ENCODE results near the gene WDR37. TPM values are rescaled to one million over a fixed set of nuclear protein-coding genes. Genes with fewer than 3 reads are reported as not detected.

WDR37 gene
- total RNA-seq, 1 experiment from 2014 or later = 8.4 TPM

GRCh38 chr10:1128649-1129048, 72.5 kb downstream of the WDR37 start:
- H3K4me3 ChIP-seq (ENCODE audit: insufficient read depth, low read depth, low read length) = no peak overlapping the region
- H3K36me3 ChIP-seq (replicated peaks; ENCODE audit: control insufficient read depth, insufficient read depth, low read length) = peaks cover 9% of the 10 kb centered on the region
- peak; percentile 16 for DNase-seq
- H3K27me3 ChIP-seq (ENCODE audit: control insufficient read depth, insufficient read depth, low read length) = no peaks in the 10 kb centered on the region

DNA sequence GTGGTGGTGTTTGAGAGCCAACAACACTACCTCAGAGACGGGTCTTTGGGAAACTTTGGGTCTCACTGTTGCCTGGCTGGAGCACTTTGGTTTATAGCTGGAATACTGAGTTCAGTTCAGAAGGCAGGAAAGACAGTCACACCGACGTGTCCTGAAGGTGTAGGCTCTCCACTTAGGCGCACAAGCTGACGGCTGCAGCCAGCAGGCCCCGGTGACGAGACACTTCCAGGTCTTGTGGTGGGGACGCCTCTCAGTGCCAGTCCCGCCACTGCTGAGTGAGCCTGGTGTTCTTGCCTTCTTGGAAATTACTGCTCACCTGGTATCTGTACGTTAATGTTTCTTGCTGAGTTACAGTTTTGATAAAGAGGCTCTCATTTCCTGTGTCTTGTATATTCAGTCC, 74.0 kb downstream of the WDR37 start:
- no peak overlapping the region for H3K4me3 ChIP-seq (ENCODE audit: insufficient read depth, low read depth, low read length)
- peaks cover 9% of the 10 kb centered on the region for H3K36me3 ChIP-seq (replicated peaks; ENCODE audit: control insufficient read depth, insufficient read depth, low read length)
- peak; percentile 27 for DNase-seq
- H3K27me3 ChIP-seq (ENCODE audit: control insufficient read depth, insufficient read depth, low read length) = no peaks in the 10 kb centered on the region

DNA sequence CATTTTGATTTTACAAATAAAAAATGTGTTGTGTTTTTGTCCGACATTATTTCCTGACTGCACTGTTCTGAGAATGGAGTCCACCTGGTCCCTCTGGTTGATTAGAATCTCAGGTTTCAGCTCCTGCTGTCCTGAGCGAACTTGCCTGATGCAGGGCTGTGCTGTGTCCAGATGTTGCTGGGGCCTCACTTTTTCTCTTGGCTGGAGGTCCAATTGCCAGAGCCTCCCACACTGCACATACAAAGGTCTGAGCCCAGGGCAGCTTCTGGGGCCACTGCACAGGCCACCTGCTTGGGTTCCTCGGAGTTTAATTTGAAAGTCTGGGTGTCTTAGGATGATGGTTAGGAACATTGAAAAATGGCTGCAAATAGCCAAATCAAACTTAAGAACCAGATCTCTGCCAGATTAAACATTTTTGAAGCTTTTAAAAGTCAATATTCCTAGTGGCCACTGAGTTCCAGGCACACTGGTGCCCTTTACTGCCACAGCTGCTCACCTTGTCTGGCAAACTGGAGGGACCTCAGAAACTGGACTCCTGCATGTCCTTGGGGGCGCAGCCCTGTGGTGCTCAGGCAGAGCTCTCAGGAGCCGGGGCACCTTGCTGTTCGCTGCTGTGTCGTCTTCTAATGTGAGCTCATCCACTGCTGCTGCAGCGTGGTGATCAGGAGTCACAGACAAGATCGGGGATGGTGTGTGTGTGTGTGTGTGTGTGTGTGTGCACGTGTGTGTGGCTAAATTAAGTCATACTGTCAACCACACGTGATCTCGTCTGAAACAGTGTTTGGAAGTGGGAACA, 75.0 kb downstream of the WDR37 start:
- no peak overlapping the region for H3K4me3 ChIP-seq (ENCODE audit: insufficient read depth, low read depth, low read length)
- peaks cover 9% of the 10 kb centered on the region for H3K36me3 ChIP-seq (replicated peaks; ENCODE audit: control insufficient read depth, insufficient read depth, low read length)
- H3K27me3 ChIP-seq (ENCODE audit: control insufficient read depth, insufficient read depth, low read length) = no peaks in the 10 kb centered on the region
- peak; percentile 23 for DNase-seq

DNA sequence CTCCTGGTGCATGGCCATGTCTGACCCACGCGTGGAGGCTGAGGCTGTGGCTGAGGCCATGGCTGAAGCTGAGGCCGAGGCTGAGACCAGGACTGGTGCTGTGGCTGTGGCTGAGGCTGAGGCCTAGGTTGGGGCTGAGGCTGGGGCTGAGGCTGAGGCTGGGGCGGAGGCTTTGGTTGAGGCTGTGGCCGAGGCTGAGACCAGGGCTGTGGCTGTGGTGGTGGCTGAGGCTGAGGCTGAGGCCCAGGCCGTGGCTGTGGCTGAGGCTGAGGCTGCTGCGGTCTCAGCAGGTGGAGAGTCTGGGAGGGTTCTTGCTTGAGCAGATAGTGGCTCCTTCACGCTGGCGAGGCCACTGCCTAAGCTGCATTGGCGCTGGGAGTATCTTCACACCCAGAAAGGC, 76.4 kb downstream of the WDR37 start:
- Histone ChIP-seq H3K36me3 (replicated peaks; ENCODE audit: control insufficient read depth, insufficient read depth, low read length) (peaks cover 9% of the 10 kb centered on the region), H3K27me3 (ENCODE audit: control insufficient read depth, insufficient read depth, low read length) (no peaks in the 10 kb centered on the region), H3K4me3 (ENCODE audit: insufficient read depth, low read depth, low read length) (no peak overlapping the region)
- DNase-seq = peak; percentile 26

GRCh38 chr10:1133495-1134045, 77.4 kb downstream of the WDR37 start:
- Histone ChIP-seq H3K36me3 (replicated peaks; ENCODE audit: control insufficient read depth, insufficient read depth, low read length) (peaks cover 9% of the 10 kb centered on the region), H3K27me3 (ENCODE audit: control insufficient read depth, insufficient read depth, low read length) (no peaks in the 10 kb centered on the region)
- DNase-seq = peak; percentile 11

GRCh38 chr10:1134156-1134555, 78.0 kb downstream of the WDR37 start:
- peaks cover 6% of the 10 kb centered on the region for H3K36me3 ChIP-seq (replicated peaks; ENCODE audit: control insufficient read depth, insufficient read depth, low read length)
- peak; percentile 10 for DNase-seq
- H3K4me3 ChIP-seq (ENCODE audit: insufficient read depth, low read depth, low read length) = no peak overlapping the region
- no peaks in the 10 kb centered on the region for H3K27me3 ChIP-seq (ENCODE audit: control insufficient read depth, insufficient read depth, low read length)

More at GRCh38 chr10:1133495-1134045, 77.4 kb downstream of the WDR37 start:
- no peak overlapping the region for H3K4me3 ChIP-seq (ENCODE audit: insufficient read depth, low read depth, low read length)

DNA sequence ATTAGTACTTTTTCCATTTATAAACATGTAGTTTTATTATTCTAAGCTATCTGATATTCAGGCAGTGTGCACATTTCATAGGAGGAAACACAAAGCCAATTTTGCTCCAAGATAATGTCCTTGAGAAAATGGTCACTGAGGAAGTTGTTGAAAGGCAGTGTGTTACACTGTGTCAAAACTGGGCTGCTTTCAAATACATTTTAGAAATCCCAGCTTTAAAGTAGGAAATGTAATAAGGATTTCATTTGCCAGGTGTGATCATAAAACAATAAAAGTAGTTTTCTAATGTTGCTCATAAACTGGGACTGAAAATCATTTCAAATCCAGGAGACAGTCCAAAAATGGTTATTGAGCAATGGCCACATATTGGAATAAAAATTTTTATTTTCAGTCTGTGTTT, 80.1 kb downstream of the WDR37 start:
- no peak for DNase-seq
- Histone ChIP-seq H3K36me3 (replicated peaks; ENCODE audit: control insufficient read depth, insufficient read depth, low read length) (peaks cover 1% of the 10 kb centered on the region; the same call in 1 of the 2 replicates), H3K4me3 (ENCODE audit: insufficient read depth, low read depth, low read length) (no peak overlapping the region), H3K27me3 (ENCODE audit: control insufficient read depth, insufficient read depth, low read length) (no peaks in the 10 kb centered on the region)

DNA sequence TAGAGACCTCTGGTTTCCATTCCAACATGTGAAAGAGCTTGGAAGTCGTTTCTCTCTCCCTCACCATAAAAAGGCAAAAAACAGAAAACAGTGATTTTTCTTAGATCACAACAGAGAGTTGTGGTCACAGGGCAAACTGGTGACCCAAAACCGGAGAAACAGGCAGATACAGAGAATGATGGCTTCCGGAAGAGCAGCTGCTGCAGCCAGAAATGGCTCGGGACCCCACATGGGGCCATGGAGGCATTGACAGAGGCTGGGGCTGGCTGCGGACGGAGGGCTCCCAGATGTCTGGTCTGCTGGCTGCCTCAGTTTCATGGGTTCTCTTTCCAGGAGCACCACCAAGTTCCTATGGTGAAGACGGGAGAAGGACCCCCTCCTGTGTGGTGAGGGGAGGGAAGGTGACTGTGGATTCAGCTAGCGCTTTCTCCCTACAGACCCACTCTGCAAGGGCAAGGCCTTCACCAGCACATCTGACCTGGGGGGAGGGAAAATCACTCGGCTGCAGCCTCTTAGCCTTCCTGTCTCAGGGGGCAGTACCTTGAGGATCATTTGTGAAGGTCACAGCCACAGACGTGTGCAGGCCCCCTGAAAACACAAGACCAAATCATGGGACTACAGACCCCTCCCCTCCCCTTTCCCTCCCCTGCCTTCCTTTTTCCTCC, 81.4 kb downstream of the WDR37 start:
- peak; percentile 18 for DNase-seq
- no peak overlapping the region for H3K4me3 ChIP-seq (ENCODE audit: insufficient read depth, low read depth, low read length)
- no peaks in the 10 kb centered on the region for H3K36me3 ChIP-seq (replicated peaks; ENCODE audit: control insufficient read depth, insufficient read depth, low read length)
- H3K27me3 ChIP-seq (ENCODE audit: control insufficient read depth, insufficient read depth, low read length) = no peaks in the 10 kb centered on the region

GRCh38 chr10:1138529-1138928, 82.3 kb downstream of the WDR37 start:
- H3K4me3 ChIP-seq (ENCODE audit: insufficient read depth, low read depth, low read length) = no peak overlapping the region
- DNase-seq = no peak
- H3K27me3 ChIP-seq (ENCODE audit: control insufficient read depth, insufficient read depth, low read length) = no peaks in the 10 kb centered on the region
- H3K36me3 ChIP-seq (replicated peaks; ENCODE audit: control insufficient read depth, insufficient read depth, low read length) = no peaks in the 10 kb centered on the region

- DNase-seq = no peak
- Histone ChIP-seq H3K27me3 (ENCODE audit: control insufficient read depth, insufficient read depth, low read length) (no peaks in the 10 kb centered on the region), H3K36me3 (replicated peaks; ENCODE audit: control insufficient read depth, insufficient read depth, low read length) (no peaks in the 10 kb centered on the region), H3K4me3 (ENCODE audit: insufficient read depth, low read depth, low read length) (no peak overlapping the region)
These were observed 85.1 kb downstream of the WDR37 start for GRCh38 chr10:1141261-1141660.

DNA sequence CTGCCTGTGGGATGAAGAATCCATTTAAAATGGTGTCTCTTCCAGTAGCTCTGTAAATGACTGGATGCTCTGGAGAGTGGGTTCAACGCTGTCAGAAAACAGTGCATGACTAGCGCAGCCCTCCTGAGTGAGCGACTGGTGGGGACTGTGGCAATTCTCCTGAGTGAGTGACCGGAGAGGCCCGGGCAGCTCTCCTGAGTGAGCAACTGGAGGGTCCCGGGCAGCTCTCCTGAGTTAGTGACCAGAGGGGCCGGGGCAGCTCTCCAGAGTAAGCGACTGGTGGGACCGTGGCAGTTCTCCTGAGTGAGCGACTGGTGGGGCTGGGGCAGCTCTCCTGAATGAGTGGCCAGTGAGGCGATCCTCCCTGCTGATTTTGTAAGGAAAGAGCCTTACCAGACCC, 85.5 kb downstream of the WDR37 start:
- no peak for DNase-seq
- no peaks in the 10 kb centered on the region for H3K27me3 ChIP-seq (ENCODE audit: control insufficient read depth, insufficient read depth, low read length)
- H3K36me3 ChIP-seq (replicated peaks; ENCODE audit: control insufficient read depth, insufficient read depth, low read length) = no peaks in the 10 kb centered on the region
- no peak overlapping the region for H3K4me3 ChIP-seq (ENCODE audit: insufficient read depth, low read depth, low read length)

DNA sequence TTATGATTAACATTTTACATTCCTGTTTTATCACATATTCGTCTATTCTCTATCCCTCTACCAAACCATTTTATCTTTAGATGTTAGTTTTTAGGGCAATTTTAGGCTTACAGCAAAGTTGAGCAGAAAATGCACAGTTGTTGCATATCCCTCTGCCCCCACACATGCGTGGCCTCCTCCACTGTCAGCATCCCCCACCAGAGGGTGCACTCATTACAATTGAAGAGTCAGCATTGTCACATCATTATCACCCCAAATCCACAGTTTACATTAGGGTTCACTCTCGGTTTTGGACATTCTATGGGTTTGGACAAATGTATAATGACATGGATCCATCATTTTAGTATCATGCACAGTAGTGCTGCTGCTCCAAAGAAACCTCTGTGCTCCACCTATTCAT, 86.4 kb downstream of the WDR37 start:
- H3K36me3 ChIP-seq (replicated peaks; ENCODE audit: control insufficient read depth, insufficient read depth, low read length) = no peaks in the 10 kb centered on the region
- no peak for DNase-seq
- H3K4me3 ChIP-seq (ENCODE audit: insufficient read depth, low read depth, low read length) = no peak overlapping the region
- H3K27me3 ChIP-seq (ENCODE audit: control insufficient read depth, insufficient read depth, low read length) = no peaks in the 10 kb centered on the region

DNA sequence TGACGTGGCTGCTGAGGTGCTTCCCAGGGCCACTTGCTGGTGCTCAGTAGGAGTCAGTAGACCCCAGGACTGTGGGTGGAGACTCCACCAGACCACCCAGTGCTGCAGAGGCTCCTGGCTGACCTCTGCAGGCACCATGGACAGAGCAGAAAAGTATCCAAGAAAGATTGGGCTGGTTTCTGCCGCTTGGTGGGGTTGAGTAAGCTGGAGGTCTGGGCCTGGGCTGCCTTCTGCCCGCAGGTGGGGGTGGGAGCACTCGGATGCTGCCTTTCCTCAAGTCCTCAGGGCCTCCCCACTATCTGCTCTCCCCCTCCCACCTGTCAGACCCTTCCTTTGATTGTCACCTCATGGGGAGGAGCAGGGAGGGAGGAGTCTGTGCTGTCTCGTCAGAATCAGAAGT, 91.6 kb downstream of the WDR37 start:
- no peak for DNase-seq
- Histone ChIP-seq H3K36me3 (replicated peaks; ENCODE audit: control insufficient read depth, insufficient read depth, low read length) (no peaks in the 10 kb centered on the region), H3K27me3 (ENCODE audit: control insufficient read depth, insufficient read depth, low read length) (no peaks in the 10 kb centered on the region), H3K4me3 (ENCODE audit: insufficient read depth, low read depth, low read length) (no peak overlapping the region)

DNA sequence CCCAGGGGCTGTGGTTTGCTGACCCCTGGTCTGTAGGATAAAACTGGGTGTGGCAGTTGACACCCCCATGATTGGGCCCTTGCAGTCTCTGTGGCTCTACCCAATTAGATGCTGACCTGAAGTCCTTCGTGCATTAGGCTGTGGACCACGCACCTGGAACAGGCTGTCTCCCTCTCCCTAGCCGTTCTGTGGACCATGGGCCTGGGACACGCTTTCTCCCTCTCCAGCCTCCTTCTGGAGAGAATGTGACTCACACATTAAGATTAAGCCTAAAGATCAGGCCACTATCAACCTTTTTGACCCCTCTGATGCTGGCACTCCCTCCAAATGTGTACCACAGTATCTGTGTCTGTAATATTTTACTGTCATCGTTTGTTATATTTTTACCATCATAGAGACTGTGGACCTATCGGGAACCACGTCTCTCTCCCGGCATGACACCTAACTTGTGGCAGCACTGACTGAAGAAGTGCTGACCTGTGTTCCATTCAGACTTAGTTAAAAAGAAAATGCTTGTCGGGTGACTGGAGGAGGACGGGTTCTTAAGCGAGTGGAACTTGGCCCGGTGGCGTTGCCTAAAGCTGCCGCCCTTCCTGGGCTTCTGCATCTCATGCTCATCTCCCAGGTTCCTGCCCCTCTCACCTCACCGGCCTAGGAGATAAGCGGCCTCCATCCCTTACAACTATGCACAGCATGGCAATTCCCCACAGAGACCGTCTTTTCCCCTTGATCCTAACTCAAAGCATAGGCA, 92.8 kb downstream of the WDR37 start:
- DNase-seq = no peak
- Histone ChIP-seq H3K4me3 (ENCODE audit: insufficient read depth, low read depth, low read length) (no peak overlapping the region), H3K36me3 (replicated peaks; ENCODE audit: control insufficient read depth, insufficient read depth, low read length) (no peaks in the 10 kb centered on the region), H3K27me3 (ENCODE audit: control insufficient read depth, insufficient read depth, low read length) (no peaks in the 10 kb centered on the region)
